Kidney (tissue), 14 donors: ENCODE data around the gene C10orf95. TPM values are rescaled to one million over a fixed set of nuclear protein-coding genes. Genes with fewer than 3 reads are reported as not detected.
A peak's percentile ranks its signal among the peaks of the same experiment; 100 is the strongest.

Source experiments
- DNase-seq, 5 donors: peaks; one replicate each; pipeline ENCODE4 v3.0.0-alpha.2; 2013 to 2020
- FAIRE-seq: peaks from 2 replicates; lab custom pipeline; 2012; peaks lifted over from hg19 to GRCh38; lab: Jason Lieb, UNC
- H3K27ac ChIP-seq, 2 donors: one replicate each; pipeline ENCODE4 v1.7.0; 2013; ENCODE audit warnings: low read depth in 2 of 2, low read length in 2 of 2, inconsistent platforms in 1 of 2
- H3K27me3 ChIP-seq: one replicate; pipeline ENCODE4 v1.7.1; 2013; ENCODE audit warnings: low read length, inconsistent platforms; ENCODE audit not compliant: control insufficient read depth, insufficient read depth
- H3K36me3 ChIP-seq, 3 donors: one replicate each; pipeline versions ENCODE4 v1.7.0 to v1.7.1; 2013; ENCODE audit warnings: low read length in 3 of 3, control low read depth in 1 of 3, inconsistent platforms in 1 of 3; ENCODE audit not compliant: insufficient read depth in 3 of 3, control insufficient read depth in 2 of 3
- H3K4me1 ChIP-seq, 3 donors: one replicate each; pipeline versions ENCODE4 v1.7.0 to v1.7.1; 2013; ENCODE audit warnings: low read length in 3 of 3, inconsistent platforms in 1 of 3, low read depth in 1 of 3; ENCODE audit not compliant: control insufficient read depth in 2 of 3, insufficient read depth in 2 of 3
- H3K4me3 ChIP-seq, 3 donors: one replicate each; pipeline versions ENCODE4 v1.7.0 to v1.8.1; 2013; ENCODE audit warnings: low read length in 3 of 3, control low read depth in 1 of 3, inconsistent platforms in 1 of 3
- H3K9ac ChIP-seq, 3 donors: one replicate each; pipeline versions ENCODE4 v1.7.0 to v1.7.1; 2013; ENCODE audit warnings: low read length in 3 of 3, control low read depth in 1 of 3, inconsistent platforms in 1 of 3
- H3K9me3 ChIP-seq, 3 donors: one replicate each; pipeline versions ENCODE4 v1.7.0 to v1.7.1; 2013; ENCODE audit warnings: low read length in 3 of 3, control low read depth in 1 of 3, inconsistent platforms in 1 of 3; ENCODE audit not compliant: control insufficient read depth in 2 of 3, insufficient read depth in 1 of 3
- CTCF ChIP-seq: IDR thresholded peaks from 3 replicates; pipeline ENCODE4 v1.5.1; 2012; ENCODE audit warnings: mild to moderate bottlenecking, moderate library complexity, borderline replicate concordance; ENCODE audit not compliant: insufficient read depth; ENCODE audit errors: extremely low read depth
- intact Hi-C: fragments of 100-400 bp; cut with DNase I; formaldehyde crosslinking; loops from one replicate; pipeline ENCODE4 v1.11.1; 2022
- polyA plus RNA-seq: library from polyadenylated mRNA; stranded (reverse); fragments of 350-450 nt; fragmentation: Illumina TruSeq; extraction: RNeasy Lipid Tissue Mini Kit (QIAGEN cat#74804); gene quantifications from one replicate; pipeline ENCODE4 v1.2.3, GENCODE V29; 2014; ENCODE audit warnings: low read depth, low replicate concordance; ENCODE audit not compliant: insufficient read depth
- total RNA-seq: library from RNA; stranded (reverse); fragmentation: NEBNext Ultra II Directional; extraction: Animal tissue kit (Norgen Biotek cat#: 25700); gene quantifications from one replicate; pipeline ENCODE4 v1.2.1, GENCODE V29; 2021
- donor health status: control.
- donor health status: control.
- donor health status: control.
- donor health status: control.
- donor health status: control.
- donor health status: DM: yes; HTN: yes; CAD: no.
- donor health status: Normal renal cell carcinoma (clear cell type).

Gene C10orf95
- total and polyA plus RNA-seq, 2 donors from 2014 or later = 0.62 to 2.7 TPM

GRCh38 chr10:102416283-102416682, 35.1 kb downstream of the C10orf95 start:
- no peak for TF ChIP-seq CTCF
- intact Hi-C loops = no loop called here
- Histone ChIP-seq H3K36me3 (no peaks in the 10 kb centered on the region), H3K4me1 (peaks cover 0 to 14% (median 6%) of the 10 kb centered on the region in 3 donors), H3K27ac (no peak overlapping the region), H3K27me3 (peaks cover 5% of the 10 kb centered on the region), H3K9me3 (no peaks in the 10 kb centered on the region), H3K4me3 (no peak overlapping the region), H3K9ac (no peak overlapping the region)
- FAIRE-seq = no peak
- no peak for DNase-seq

- Histone ChIP-seq H3K9me3 (no peaks in the 10 kb centered on the region), H3K36me3 (no peaks in the 10 kb centered on the region), H3K4me3 (no peak overlapping the region), H3K9ac (no peak overlapping the region), H3K4me1 (peaks cover 0 to 8% (median 1%) of the 10 kb centered on the region in 3 donors), H3K27me3 (peaks cover 5% of the 10 kb centered on the region), H3K27ac (no peak overlapping the region)
- FAIRE-seq (no peak), DNase-seq (peak in 1 of 5 donors; percentile 56)
- TF ChIP-seq CTCF = no peak
- intact Hi-C loops = no loop called here
Observed at GRCh38 chr10:102414749-102415148, 36.6 kb downstream of the C10orf95 start.

- H3K27ac ChIP-seq = no peak overlapping the region
- H3K9ac ChIP-seq = no peak overlapping the region
- no peak for TF ChIP-seq CTCF
- peak in 2 of 5 donors; percentile 37 to 59 for DNase-seq
- no peaks in the 10 kb centered on the region for H3K9me3 ChIP-seq
- no peak for FAIRE-seq
- peaks cover 5% of the 10 kb centered on the region for H3K27me3 ChIP-seq
- no peak overlapping the region for H3K4me3 ChIP-seq
- intact Hi-C loops = no loop called here
- H3K36me3 ChIP-seq = no peaks in the 10 kb centered on the region
- H3K4me1 ChIP-seq = peaks cover 0 to 3% (median 1%) of the 10 kb centered on the region in 3 donors
Observed at GRCh38 chr10:102413806-102414561, 37.4 kb downstream of the C10orf95 start.
